GM18867 (cell line): Measurements from ENCODE around the gene ABHD16B.

Experiments
- ATAC-seq: cut with Tn5 transposase; IDR thresholded peaks from one replicate; pipeline ENCODE4 v1.9.1; 2021; ENCODE audit warnings: mild to moderate bottlenecking, moderate library complexity; ENCODE audit not compliant: unreplicated experiment

ABHD16B gene

DNA sequence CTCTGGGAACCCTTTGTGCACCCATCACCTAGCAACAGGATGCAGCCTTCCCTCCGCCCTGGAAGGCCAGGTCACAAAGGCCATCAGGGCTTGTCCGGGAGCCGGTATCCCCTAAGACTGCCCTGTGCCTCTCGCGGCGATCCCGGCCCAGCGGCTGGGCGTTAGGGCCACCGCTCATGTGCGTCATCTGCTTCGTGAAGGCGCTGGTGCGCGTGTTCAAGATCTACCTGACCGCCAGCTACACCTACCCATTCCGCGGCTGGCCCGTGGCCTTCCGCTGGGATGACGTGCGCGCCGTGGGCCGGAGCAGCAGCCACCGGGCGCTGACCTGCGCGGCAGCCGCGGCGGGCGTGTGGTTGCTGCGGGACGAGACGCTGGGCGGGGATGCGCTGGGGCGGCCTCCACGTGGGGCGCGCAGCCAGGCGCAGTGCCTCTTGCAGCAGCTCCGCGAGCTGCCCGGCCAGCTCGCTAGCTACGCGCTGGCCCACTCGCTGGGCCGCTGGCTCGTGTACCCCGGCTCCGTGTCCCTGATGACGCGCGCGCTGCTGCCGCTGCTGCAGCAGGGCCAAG lies at the start of gene ABHD16B:
ABHD16B (plus strand) TSS at position 134 of the 570 bp plus-strand sequence; CDS start at position 177, 43 bp downstream.
- no peak for ATAC-seq

DNA sequence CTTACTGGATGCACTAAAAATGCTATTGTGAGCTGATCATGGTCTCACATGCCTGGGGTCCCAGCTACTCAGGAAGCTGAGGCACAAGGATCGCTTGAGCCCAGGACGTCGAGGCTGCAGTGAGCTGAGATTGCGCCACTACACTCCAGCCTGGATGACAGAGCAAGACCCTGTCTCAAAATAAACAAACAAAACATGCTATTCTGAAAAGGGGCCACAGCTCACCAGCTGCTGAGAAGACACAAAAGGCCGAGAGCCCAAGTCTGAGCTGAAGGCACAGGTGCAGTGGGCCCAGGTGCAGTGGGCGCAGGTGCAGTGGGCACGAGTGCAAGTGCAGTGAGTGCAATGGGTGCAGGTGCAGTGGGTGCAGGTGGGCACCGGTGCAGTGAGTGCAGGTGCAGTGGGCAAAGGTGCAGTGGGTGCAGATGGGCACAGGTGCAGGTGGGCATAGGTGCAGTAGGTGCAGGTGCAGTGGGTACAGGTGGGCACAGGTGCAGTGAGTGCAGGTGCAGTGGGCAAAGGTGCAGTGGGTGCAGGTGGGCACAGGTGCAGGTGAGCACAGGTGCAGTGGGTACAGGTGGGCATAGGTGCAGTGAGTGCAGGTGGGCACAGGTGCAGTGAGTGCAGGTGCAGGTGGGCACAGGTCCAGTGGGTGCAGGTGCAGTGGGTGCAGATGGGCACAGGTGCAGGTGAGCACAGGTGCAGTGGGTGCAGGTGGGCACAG lies 46.2 kb upstream of the ABHD16B start:
- ATAC-seq, result no peak

DNA sequence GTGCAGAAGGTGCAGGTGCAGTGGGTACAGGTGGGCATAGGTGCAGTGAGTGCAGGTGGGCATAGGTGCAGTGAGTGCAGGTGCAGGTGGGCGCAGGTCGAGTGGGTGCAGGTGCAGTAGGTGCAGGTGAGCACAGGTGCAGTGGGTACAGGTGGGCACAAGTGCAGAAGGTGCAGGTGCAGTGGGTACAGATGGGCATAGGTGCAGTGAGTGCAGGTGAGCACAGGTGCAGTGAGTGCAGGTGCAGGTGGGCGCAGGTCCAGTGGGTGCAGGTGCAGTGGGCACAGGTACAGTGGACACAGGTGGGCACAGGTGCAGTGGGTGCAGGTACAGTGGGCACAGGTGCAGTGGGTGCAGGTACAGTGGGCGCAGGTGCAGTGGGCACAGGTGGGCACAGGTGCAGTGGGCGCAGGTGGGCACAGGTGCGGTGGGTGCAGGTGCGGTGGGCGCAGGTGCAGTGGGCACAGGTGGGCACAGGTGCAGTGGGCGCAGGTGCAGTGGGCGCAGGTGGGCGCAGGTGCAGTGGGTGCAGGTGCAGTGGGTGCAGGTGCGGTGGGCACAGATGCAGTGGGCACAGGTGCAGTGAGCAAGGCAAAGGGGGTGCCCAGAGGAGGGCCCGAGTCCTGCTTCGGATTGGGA lies 45.6 kb upstream of the ABHD16B start:
- ATAC-seq, result no peak

DNA sequence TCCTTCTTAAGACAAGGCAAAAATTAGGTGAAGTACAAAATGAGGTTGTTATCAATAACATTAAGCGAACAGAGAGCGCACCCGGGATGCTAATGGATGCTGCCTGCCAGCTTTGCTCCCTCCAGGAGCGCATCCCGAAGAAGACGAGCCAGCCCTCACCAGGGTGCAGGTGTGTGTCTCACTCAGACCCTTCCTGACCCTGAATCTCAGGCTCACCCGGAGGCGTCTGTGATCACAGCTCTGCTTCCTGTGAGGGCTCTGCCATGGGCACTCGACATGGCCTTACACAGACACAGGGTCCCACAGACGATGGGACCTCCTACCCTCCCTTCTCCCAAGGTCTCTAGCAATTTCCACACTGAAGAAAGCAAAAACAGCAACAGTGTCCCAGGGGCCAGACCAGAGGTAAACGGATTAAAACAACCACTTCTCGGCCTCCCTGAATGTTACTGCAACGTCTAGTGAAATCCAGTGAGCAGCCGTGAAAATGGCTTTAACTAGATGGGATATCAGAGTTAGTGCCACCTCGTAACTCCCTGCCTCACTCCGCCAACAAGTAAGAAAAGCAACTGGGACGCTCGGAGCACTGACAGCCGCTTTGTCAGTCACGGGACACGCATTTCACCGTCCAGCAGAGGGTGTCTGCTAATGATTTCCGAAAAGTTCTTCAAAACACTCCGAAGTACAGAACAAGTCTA lies 41.9 kb upstream of the ABHD16B start:
- no peak for ATAC-seq

DNA sequence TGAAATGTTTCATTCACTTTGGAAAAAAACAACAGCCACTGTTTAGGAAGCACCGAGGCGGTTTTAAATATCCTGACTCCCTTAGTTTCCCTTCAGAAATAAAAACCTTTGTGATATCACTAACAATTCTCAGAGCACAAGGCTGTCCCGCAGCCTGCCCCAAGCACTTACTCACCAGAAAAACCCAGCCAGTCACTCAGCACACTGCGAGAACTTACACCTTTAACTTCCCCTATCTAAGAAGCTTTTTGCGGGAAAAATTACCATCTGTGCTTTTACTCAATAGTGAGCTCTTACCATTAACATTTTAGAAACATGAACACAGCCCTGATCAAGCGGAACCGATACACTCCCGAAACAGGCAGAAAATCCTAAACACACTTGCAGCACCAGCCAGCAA lies 39.5 kb upstream of the ABHD16B start:
- ATAC-seq, result no peak

DNA sequence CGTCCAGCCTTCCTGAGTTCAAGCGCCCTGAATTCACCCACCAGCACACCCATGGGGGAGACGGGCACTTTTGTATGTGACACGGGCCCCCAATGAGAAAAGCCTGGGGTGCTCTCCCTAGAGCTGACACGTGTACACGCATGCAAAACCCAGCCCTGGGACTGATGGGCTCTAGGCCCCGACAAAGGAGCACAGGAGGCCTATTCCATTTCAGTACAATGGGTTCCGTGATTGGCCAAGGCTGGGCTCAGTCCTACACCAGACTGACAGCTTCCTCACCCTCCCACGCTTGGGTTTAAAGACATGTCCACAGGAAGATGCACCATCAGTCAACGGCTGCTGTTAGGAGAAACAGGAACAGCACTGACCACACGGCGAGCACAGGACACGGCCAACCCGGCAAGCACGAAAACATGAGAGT lies 39.0 kb upstream of the ABHD16B start:
- no peak for ATAC-seq

DNA sequence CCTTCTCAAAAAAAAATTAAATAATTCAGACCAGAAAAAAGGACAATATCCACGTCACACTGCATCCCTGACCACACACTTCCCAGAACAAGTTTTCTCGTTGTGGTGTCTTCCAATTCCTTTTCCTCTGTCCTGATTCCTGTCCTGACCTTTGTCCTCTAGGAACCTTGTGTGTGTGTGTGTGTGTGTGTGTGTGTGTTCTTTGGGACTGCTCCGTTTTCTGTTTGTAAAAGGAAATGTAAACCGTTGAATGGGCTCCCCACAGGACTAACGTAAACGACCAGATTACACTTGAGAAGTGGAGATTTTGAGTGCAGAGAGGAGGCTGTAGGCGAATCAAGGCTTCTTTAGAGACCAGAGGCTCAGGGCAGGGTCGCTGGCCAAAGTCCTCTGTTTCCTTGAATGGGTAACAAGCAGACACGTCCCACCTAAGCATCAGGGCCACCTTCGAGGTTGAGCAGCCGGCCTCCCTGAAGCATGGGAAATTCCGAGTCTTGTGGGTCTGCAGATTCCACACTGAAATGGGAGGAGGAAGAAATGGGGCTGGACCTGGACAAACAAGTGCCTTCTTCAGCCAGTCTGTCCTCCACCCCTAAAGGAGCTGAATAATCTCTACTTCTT lies 37.5 kb upstream of the ABHD16B start:
- no peak for ATAC-seq

DNA sequence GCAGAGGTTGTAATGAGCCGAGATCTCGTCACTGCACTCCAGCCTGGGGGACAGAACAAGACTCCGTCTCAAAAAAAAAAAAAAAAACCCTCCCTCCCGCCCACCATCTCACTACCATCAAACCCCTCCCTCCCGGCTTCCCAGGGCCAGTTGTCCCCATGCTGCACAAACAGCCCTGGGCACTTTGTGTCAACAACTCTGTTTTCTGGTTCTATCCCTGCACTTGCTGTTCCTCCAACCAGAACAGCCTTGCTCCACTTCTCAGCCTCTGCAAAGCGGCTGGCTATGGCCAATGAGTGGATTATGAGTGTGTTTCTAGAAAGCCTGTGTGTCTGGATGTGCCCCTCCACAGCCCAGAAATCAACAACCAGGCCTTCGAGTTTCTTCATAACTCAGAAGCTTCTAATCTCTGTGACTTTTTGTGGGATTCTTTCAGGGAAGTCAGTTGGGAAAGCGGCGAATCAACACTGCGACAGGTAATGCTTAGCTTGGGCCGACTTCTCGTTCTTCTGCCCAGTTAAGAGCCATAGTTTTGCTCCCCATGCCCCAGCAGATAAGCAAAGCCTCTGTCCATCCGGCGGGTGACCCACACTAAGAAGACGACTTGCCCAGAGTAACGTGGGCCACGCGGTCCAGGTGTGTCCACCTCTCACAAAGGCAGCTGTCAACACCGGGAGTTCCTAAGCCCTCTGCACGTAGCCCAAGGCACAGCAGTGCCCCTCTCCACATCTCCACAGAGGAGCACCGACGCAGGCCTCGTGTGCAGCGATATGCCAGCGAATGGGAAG lies 35.8 kb upstream of the ABHD16B start:
- no peak for ATAC-seq

DNA sequence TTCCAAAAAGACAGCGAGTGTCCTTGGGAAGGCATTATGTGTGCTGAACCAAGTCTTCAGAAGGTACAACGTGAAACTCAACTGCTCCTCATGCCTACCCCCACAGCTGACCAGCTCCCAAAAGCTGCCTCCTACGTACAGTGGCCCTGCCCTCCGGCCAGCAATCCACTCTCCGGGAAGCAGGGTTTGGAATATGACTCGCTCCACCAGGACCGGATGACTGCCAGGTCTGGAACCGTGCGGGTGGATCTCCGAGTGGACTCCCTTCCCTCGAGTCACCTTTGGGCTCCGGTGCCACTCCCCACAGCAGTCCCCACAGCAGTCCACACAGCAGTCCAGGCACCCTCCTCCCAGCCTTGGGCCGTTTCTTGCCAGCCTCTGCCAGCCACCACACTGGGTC lies 34.5 kb upstream of the ABHD16B start:
- ATAC-seq, result no peak

DNA sequence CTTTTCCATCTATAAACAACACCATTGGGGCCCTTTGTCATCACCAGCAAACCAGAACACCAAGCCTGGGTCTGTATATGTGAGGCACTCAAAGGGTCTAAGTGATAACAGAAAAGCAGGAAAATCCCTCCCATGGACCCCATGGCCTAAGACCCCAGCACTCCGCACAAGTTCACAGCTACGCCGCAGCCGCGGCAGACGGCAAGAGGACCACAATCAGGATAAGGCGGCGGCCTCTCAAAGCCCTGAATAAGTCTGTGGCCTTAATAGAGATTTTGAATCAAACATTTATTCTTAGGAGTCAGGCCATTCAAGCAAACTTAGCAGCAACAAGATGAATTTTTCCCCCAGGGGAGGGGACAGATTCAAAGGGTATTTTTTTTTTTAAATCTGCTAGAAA lies 33.2 kb upstream of the ABHD16B start:
- ATAC-seq, result no peak

DNA sequence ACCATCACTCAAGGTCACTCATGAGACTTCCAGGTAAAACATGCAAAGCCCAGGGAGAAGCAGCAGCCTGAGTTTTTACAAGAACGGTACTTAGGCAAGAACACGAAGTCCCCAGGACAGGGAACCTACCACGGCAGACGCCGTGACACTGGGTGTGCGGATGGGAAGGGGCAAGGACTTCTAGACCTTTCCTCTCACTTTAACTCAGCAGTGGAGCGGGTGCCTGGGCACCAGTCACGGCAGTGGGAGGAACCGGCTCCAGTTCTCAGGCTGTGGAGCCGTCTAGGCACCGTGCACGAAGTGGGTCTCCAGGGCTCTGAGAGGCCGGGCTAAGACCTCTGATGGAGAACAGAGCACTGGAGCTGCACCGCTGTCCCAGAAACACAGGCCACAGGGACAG lies 32.8 kb upstream of the ABHD16B start:
- no peak for ATAC-seq

DNA sequence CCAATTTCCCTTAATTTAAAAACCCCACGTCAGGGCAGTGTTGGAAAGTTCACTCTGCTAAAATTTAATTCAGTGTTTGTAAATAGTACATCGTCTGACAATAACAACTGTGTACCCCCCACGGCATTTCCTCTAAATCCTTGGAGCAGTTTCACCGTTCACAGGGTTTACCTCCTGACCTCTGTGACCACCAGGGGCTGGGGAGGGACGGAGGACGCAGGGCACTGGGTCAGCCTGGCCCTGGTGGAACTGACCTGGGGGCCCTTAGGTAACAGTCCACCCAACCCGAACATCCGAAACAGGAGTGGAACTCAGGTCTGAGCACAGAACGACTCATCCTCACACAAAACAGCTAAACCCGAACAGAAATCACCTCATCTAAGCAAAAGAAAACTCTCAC lies 32.3 kb upstream of the ABHD16B start:
- ATAC-seq, result no peak

DNA sequence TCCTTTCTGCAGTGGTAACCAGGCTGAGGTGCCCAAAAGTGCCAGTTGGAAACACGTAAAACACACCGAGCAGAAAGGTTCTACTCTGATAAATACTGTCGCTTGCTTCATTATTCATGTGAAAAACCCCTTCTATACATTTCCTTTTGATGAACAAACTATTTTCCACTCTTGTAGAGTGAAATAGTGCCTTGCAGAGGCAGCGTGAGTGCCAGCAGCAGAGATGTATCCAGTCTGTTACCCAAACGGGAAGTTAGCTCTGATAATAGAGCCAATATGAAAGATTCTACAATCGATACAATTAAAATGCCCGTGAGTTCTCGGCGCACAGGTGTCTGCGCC lies 31.7 kb upstream of the ABHD16B start:
- ATAC-seq, result no peak

DNA sequence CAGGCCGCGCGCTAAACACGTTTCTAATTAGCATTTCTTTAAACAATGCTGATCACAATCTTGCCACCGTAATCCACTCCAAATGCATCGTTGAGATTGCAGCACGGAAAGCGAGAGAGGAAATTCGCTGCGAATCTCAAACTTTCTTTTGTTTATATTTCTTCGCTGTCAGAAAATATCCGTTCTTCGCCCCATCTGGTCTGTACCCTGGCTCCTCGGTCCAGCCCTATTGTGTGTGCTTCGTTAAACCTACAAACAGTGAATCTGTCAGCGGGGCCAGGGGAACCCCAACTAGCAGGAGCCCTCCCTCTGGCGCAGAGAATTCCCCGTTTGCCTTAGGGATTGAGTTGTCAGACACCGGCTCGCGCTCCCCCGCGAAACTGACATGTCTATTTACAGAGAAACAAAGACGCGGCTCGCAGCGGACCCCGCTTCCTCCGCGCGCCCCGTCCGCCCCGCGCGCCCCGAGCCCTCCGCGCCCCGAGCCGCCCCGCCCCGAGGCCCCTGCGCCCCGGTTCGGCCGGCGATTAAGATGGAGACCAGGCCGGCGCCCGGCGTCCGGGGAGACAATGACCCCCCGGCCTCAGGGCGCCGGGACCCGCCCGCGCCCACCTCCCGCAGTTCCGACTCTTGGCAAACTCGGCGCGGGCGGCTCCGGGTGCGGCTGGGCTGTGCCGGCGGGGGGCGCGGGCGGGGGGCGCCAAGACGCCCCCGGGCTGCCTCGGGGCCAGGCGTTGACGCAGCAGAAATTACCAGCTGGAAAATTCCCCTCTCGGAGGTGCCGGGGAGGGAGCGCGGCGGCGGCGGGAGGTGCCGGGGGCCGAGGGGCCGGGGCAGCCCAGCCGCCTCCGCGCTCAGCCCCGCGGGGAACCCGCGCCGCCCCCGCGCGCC lies 31.1 kb upstream of the ABHD16B start:
- no peak for ATAC-seq

DNA sequence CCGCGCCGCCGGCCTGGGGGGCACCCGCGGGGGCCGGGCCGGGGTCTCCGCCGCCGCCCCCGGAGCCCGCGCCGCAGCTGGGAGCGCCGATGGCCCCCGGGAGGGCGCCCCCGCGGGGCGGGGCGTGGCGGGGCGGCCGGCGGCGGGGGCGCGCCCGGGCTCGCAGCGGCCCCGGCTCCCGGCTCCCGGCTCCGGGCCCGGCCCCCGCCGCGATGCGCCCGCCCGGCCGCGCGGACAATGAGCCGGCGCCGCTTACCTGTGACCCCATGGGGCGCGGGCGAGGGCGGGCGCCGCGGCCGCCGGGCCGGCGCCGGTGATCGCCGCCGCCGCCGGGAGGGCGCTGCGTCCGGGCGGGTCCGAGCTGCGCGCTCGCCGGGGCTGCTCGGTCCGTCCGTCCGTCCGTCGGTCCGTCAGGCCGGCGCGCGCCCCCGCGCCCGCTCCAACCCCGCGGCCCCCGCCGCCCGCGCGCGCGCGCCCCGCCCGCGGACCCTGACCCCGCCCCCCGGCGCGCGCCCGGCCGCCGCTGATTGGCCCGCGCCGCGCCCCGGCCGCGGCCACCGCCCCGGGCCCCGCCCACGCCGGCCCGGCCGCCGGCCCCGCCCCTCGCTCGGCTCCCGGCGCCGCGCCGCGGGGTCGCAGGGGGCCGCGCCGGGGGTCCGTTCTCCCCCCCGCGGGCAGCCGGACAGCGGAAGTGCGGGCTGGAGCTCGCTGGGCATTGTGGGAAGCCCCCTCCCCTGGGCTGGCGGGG lies 30.3 kb upstream of the ABHD16B start, which contains the start of gene ZBTB46:
ZBTB46 (minus strand) TSS at position 424 of the 748 bp plus-strand sequence. CDS start 40,507 bp downstream, outside the sequence.
- ATAC-seq, result peak; percentile 55

DNA sequence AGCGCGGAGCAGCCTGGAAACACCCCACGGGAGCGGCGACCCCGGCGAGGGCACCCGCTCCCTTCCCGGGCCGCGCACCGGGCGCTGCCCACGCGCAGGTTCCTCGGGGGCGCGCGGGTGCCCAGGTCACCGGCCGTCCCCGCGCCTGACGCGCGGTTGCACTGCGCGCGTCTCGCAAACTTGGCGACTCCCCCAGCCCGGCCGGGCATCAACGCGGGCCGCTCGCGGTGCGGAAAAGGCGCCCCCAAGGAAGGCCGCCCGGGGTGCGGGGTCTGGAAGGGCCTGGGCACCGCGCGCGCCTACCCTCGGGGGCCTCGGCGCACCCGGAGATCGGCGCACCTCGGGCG lies 29.7 kb upstream of the ABHD16B start:
- ATAC-seq, result peak; percentile 4

DNA sequence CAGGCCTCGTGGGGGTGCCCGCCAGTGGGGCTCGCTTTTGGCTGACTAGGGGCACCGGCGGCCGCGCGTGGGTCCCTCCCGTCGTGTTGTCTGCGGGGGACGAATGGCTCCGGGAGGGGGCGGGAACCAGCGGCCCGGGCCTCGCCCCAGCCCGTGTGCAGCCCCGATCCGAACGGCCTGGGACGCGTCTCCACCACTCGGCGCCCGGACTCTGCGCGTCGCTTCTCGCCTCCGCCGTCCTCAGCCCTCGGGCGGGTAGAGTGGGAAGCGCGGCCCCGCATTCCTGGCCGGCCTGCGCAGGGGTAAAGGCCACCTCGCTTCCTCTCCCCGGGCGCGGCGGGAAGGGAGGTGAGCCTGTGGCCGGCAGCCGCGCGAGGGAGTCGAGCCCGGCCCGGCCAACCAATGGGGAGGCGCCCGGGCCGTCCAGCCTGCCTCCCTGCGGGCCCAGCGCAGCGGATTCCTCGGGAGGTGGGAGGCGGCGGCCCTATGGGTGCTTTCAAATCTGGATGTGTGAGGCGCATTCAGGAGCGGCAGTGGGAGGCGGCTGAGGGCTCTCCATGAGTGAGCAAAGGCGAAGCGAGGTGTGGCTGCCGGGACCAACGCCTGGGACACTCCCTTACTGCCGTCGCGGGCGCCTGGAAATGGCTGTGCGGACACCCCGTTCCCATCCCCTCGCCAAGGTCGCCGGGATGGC lies 29.2 kb upstream of the ABHD16B start:
- ATAC-seq, result no peak

DNA sequence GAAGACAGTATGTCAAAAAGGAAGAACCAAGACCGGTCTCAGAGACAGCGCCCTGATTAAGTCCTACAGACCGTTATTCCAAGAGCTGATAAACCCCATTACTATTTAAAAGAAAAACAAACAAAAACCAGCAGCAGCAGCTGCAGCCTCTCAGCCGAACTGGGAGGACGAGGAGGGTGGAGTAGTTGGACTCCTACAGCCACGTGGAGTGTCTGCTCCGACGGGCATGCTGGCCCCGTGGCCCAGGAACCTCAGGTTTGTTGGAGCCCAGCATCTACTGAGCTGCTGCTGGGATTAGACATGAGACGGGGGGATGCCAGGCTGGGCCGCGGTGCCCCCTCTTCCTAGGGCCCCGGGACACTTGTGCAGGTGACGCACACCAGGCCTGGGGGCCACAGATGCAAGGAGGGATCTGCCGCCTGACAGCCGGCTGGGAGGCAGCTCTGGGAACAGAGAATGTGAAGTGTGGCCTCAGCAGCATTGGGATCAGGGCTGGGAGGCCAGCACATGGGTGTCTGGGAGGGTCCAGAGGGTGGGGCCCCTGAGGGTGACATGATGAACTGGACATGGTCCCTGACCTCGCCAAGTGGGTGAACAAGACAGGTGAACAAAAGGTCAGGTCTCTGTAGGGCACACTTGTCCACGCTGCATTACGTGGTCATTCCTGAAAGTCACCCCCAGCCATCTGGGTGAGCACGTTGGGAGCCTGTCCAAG lies 27.4 kb upstream of the ABHD16B start:
- ATAC-seq, result no peak
